ENCODE data around the gene SOX10.

GRCh38 chr22:37967147-37967546, 17.2 kb downstream of the SOX10 start:
- no peak for TF ChIP-seq CTCF (IDR thresholded peaks at IDR 0.05)
- TF ChIP-seq EZH2 (IDR thresholded peaks at IDR 0.05; ENCODE audit: borderline replicate concordance, insufficient read depth, low read depth, low read length, poor library complexity, severe bottlenecking), result no peak
